Measurements from ENCODE around the gene DPT. TPM values are rescaled to one million over a fixed set of nuclear protein-coding genes. Genes with fewer than 3 reads are reported as not detected.
A peak's percentile ranks its signal among the peaks of the same experiment; 100 is the strongest.

The DPT gene
- polyA plus RNA-seq, 1 of the 3 experiments (the other 2 are of a cell fraction): 0.05 TPM

DNA sequence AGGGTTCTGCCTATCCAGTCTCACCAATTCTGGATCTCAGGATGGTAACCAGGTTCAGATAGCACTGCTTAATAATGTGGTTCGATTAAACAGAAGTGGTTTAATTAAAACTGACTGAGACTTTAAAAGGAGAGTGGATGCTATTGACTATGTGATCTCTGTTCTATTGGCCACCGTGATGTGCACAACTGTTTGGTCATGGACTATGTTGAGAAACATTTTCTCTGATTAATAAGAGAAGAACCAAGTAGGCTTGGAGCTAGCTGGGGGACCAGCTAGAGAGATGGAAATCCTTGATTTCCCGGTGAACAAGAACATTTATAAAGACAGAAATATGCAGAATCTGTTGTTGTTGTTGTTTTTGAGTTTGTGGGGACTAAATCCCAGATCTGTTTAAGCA lies 36.5 kb downstream of the DPT start:
- CTCF ChIA-PET: no interaction called here
- H3F3A ChIP-seq (replicated peaks; ENCODE audit: insufficient read depth): no peaks in the 10 kb centered on the region
- TF ChIP-seq, protein P1, sequence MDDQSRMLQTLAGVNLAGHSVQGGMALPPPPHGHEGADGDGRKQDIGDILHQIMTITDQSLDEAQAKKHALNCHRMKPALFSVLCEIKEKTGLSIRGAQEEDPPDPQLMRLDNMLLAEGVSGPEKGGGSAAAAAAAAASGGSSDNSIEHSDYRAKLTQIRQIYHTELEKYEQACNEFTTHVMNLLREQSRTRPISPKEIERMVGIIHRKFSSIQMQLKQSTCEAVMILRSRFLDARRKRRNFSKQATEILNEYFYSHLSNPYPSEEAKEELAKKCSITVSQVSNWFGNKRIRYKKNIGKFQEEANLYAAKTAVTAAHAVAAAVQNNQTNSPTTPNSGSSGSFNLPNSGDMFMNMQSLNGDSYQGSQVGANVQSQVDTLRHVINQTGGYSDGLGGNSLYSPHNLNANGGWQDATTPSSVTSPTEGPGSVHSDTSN (IDR thresholded peaks at IDR 0.05): no peak
- TF ChIP-seq, protein P2, sequence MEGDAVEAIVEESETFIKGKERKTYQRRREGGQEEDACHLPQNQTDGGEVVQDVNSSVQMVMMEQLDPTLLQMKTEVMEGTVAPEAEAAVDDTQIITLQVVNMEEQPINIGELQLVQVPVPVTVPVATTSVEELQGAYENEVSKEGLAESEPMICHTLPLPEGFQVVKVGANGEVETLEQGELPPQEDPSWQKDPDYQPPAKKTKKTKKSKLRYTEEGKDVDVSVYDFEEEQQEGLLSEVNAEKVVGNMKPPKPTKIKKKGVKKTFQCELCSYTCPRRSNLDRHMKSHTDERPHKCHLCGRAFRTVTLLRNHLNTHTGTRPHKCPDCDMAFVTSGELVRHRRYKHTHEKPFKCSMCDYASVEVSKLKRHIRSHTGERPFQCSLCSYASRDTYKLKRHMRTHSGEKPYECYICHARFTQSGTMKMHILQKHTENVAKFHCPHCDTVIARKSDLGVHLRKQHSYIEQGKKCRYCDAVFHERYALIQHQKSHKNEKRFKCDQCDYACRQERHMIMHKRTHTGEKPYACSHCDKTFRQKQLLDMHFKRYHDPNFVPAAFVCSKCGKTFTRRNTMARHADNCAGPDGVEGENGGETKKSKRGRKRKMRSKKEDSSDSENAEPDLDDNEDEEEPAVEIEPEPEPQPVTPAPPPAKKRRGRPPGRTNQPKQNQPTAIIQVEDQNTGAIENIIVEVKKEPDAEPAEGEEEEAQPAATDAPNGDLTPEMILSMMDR (IDR thresholded peaks at IDR 0.05): no peak
- TF ChIP-seq POLR2AphosphoS5 (IDR thresholded peaks at IDR 0.05; ENCODE audit: low read depth, low read length) (no peak), CHD2 (IDR thresholded peaks at IDR 0.05; ENCODE audit: low read length, partially characterized antibody) (no peak), TAF1 (IDR thresholded peaks at IDR 0.05; ENCODE audit: borderline replicate concordance, low read depth, low read length) (no peak), EP300 (IDR thresholded peaks at IDR 0.05; ENCODE audit: borderline replicate concordance in 1 of 2, low read depth in 1 of 2, low read length in 1 of 2) (no peak), FOXJ3 (CRISPR knock-in tag; IDR thresholded peaks at IDR 0.05) (no peak), GABPA (IDR thresholded peaks at IDR 0.05; ENCODE audit: low read depth) (no peak), RXRA (IDR thresholded peaks at IDR 0.05; ENCODE audit: borderline replicate concordance, low read depth) (no peak), SIN3A (IDR thresholded peaks at IDR 0.05; ENCODE audit: borderline replicate concordance, low read depth, low read length) (no peak), TCF12 (IDR thresholded peaks at IDR 0.05) (no peak), IRF3 (IDR thresholded peaks at IDR 0.05; ENCODE audit: low read depth, low read length) (no peak), RCOR1 (IDR thresholded peaks at IDR 0.05; ENCODE audit: low read length) (no peak), MEF2A (IDR thresholded peaks at IDR 0.05; ENCODE audit: borderline replicate concordance, low read depth) (no peak), MAX (IDR thresholded peaks at IDR 0.05; ENCODE audit: low read depth) (no peak)
- no peak overlapping the region for H3K9ac ChIP-seq
- POLR2A ChIA-PET: interaction anchor here (1.7 kb wide), 1 partner anchor 413 kb away, joined by 8 read pairs; no protein-coding TSS in a partner anchor
- H3K27me3 ChIP-seq (ENCODE audit: insufficient read depth): no peaks in the 10 kb centered on the region
- H3K9me3 ChIP-seq: no peaks in the 10 kb centered on the region
- no peak overlapping the region for H2AFZ ChIP-seq (ENCODE audit: low read depth)
- no peaks in the 10 kb centered on the region for H3K36me3 ChIP-seq (replicated peaks in 1 of 2; ENCODE audit: control insufficient read depth in 1 of 2, insufficient read depth in 2 of 2, low read length in 1 of 2)
- H3K4me1 ChIP-seq (ENCODE audit: control insufficient read depth in 1 of 2, insufficient read depth in 2 of 2, low read depth in 1 of 2, low read length in 1 of 2): peaks cover 0 to 50% of the 10 kb centered on the region in 2 experiments; a peak in 3 of 4 replicates
- no peaks in the 10 kb centered on the region for H3K79me2 ChIP-seq (ENCODE audit: insufficient read depth)
- DNase-seq: no peak
- no peak overlapping the region for H3K4me3 ChIP-seq (ENCODE audit: low read depth in 2 of 2, low read length in 1 of 2)
- no peaks in the 10 kb centered on the region for H3K9me2 ChIP-seq
- WGBS (ENCODE audit: low lambda C conversion rate): 85% methylated on average over 3 of the region's 3 CpGs
- H3K4me2 ChIP-seq: no peak overlapping the region
- H3K27ac ChIP-seq (ENCODE audit: low read depth in 2 of 2, low read length in 1 of 2): peak overlapping the region in 1 of 2 experiments; percentile 100; a peak in 2 of 4 replicates
- no peaks in the 10 kb centered on the region for H4K20me1 ChIP-seq (ENCODE audit: insufficient read depth)

All from SK-N-SH (cell line).